Fibroblast of lung (primary cell): Measurements from ENCODE around the gene PPIE.
"Not testable (repeated sequence)": the region's sequence is repeated elsewhere in the genome, so short reads cannot be mapped to it uniquely, and the experiment has no call there.

Experiments
- EZH2 ChIP-seq: IDR thresholded peaks from 2 replicates; pipeline ENCODE4 v1.5.1; 2012; ENCODE audit warnings: low read length, control low read depth, mild to moderate bottlenecking; ENCODE audit errors: missing control alignments
- TF ChIP-seq, protein P1 (sequence below), 2 donors: IDR thresholded peaks in 1 of 2; conservative IDR thresholded peaks in 1 of 2; 1 replicate in 1 of 2; 2 replicates in 1 of 2; pipeline ENCODE4 v1.5.1; 2011 to 2012; ENCODE audit warnings: low read length in 2 of 2, control low read depth in 1 of 2, inconsistent platforms in 1 of 2, low read depth in 1 of 2, mild to moderate bottlenecking in 1 of 2

DNA sequence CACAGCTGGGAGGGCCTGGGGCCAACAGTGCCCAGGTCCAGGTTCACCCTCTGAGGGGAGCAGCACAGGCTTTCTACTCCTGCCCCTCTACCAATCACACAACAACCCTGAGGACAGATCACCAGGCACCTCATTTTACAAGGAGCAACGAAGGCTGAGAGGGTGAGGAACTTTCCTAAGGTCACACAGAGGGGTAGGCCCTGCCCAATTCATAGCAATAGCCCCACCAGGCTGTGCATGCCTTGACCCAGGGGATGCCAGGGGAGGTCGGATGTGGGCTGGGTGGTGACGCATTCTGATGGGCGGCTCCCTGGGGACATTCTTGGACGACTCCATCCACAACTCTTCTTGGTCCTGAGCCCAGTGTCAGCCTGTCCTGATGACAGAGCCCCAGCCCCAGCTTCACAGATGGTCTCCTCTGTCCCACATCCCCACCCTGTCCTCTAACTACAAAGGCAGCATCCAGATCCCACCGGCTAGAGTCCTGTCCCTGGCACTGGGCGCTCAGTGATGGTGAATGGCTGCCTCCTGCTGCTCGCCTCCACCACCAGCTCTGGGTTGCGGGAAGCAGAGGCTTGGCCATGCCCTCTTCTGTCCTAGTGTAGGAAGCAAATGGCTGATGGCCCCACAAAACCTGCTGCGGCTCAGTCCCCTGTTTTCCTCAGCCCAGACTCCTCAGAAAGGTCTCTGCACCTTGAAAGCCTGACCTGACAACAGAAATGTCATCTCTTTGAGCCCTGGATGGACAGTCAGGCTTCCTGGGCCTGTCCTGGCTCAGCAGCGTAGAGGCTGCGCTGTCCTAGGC, 47.8 kb downstream of the PPIE start:
- TF ChIP-seq, protein P1, sequence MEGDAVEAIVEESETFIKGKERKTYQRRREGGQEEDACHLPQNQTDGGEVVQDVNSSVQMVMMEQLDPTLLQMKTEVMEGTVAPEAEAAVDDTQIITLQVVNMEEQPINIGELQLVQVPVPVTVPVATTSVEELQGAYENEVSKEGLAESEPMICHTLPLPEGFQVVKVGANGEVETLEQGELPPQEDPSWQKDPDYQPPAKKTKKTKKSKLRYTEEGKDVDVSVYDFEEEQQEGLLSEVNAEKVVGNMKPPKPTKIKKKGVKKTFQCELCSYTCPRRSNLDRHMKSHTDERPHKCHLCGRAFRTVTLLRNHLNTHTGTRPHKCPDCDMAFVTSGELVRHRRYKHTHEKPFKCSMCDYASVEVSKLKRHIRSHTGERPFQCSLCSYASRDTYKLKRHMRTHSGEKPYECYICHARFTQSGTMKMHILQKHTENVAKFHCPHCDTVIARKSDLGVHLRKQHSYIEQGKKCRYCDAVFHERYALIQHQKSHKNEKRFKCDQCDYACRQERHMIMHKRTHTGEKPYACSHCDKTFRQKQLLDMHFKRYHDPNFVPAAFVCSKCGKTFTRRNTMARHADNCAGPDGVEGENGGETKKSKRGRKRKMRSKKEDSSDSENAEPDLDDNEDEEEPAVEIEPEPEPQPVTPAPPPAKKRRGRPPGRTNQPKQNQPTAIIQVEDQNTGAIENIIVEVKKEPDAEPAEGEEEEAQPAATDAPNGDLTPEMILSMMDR (conservative IDR thresholded peaks at IDR 0.05 in 1 of 2, IDR thresholded peaks at IDR 0.05 in 1 of 2; ENCODE audit: low read depth in 1 of 2, low read length in 2 of 2) = not testable (repeated sequence)
- TF ChIP-seq EZH2 = peak; percentile 6
